Measurements from ENCODE around the gene PPM1L. TPM values are rescaled to one million over a fixed set of nuclear protein-coding genes. Genes with fewer than 3 reads are reported as not detected.

The PPM1L gene
- polyA plus RNA-seq, 1 donor (not counting 4 experiments of a cell fraction or from before 2014, with no cell fraction given): 0.58 TPM

- no peak overlapping the region for H3K4me2 ChIP-seq (ENCODE audit: control insufficient read depth, extremely low read depth, insufficient read depth, low read depth, low read length)
- no peak for TF ChIP-seq CTCF (optimal IDR thresholded peaks at IDR 0.05 in 1 of 3, IDR thresholded peaks at IDR 0.05 in 1 of 3, conservative IDR thresholded peaks at IDR 0.05 in 1 of 3; ENCODE audit: extremely low read depth in 1 of 3, insufficient read depth in 2 of 3, low read length in 3 of 3)
- no peak for TF ChIP-seq EZH2 (IDR thresholded peaks at IDR 0.05; ENCODE audit: low read length)
- H3K36me3 ChIP-seq (ENCODE audit: control insufficient read depth in 2 of 2, extremely low read depth in 1 of 2, insufficient read depth in 2 of 2, low read length in 2 of 2): no peaks in the 10 kb centered on the region
- FAIRE-seq (no peak), DNase-seq (ENCODE audit: low read depth, low spot score) (no peak)
- no peak overlapping the region for H3K4me3 ChIP-seq (ENCODE audit: control insufficient read depth in 2 of 3, extremely low read depth in 1 of 3, insufficient read depth in 2 of 3, low read depth in 1 of 3, low read length in 3 of 3)
- no peak overlapping the region for H3K9ac ChIP-seq (ENCODE audit: control insufficient read depth, extremely low read depth, insufficient read depth, low read length)
- dilution Hi-C loops (cut with MboI; ENCODE audit: extremely low pct_ligation_motif_present, low sequenced_read_pairs): no loop called here
- H4K20me1 ChIP-seq (ENCODE audit: control insufficient read depth, extremely low read depth, insufficient read depth, low read length): no peaks in the 10 kb centered on the region
- no peak overlapping the region for H3K27ac ChIP-seq (ENCODE audit: control insufficient read depth, insufficient read depth, low read length)
- H3K9me1 ChIP-seq (ENCODE audit: control insufficient read depth, extremely low read depth, insufficient read depth, low read length): no peaks in the 10 kb centered on the region
- no peak overlapping the region for H2AFZ ChIP-seq (ENCODE audit: control insufficient read depth, low read length)
- no peaks in the 10 kb centered on the region for H3K27me3 ChIP-seq (ENCODE audit: control insufficient read depth, extremely low read depth, insufficient read depth, low read length)
- H3K9me3 ChIP-seq (ENCODE audit: control insufficient read depth, low read depth, low read length): no peaks in the 10 kb centered on the region
- H3K79me2 ChIP-seq (ENCODE audit: control insufficient read depth, insufficient read depth, low read length): no peaks in the 10 kb centered on the region
- no peaks in the 10 kb centered on the region for H3K4me1 ChIP-seq (ENCODE audit: control insufficient read depth, extremely low read depth, insufficient read depth, low read length)
Observed at GRCh38 chr3:161014843-161015749, 259.1 kb downstream of the PPM1L start.

DNA sequence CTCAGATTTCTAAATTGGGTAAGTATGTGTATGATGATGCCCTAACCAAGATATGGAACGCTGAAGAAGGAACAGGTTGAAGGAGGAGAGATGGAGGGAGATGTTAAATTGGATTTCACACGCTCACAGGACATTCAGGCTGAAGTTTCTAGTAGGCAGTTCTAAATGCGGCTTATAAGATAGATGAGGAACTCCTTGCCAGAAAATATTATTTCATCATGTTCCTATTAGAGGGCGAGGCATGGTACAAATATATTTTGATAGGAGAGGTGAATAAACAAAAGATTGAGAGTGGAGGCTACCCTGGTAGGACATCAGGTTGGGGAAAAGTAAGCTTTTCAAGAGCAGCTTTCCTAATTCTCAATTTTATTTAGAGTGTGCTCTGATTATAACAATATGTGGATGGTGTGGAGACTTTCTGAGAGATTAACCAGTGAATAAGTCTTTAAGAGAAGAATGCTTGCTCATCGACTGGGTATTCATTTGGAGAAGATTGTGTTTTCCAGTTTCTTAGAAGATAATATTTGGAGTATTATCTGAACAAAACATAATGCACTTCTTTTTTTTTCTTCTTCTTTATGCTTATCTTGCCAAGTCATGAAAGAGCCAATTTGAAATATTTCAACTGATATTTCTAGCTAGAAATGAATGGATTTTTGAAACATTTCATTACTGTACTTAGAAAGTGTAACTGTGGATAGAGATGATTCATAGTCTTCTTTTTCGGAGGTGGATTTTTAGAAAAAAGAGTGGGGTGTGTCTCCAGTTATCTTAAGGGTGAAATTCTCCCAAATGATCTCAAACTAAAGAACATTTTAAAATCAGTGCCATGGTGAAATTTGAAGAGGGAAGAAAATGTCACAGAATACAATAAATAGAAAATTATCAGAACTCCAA is 260.6 kb downstream of the PPM1L start:
- no peak overlapping the region for H3K4me2 ChIP-seq (ENCODE audit: control insufficient read depth, extremely low read depth, insufficient read depth, low read depth, low read length)
- no peaks in the 10 kb centered on the region for H3K27me3 ChIP-seq (ENCODE audit: control insufficient read depth, extremely low read depth, insufficient read depth, low read length)
- H3K9me1 ChIP-seq (ENCODE audit: control insufficient read depth, extremely low read depth, insufficient read depth, low read length): no peaks in the 10 kb centered on the region
- H3K4me1 ChIP-seq (ENCODE audit: control insufficient read depth, extremely low read depth, insufficient read depth, low read length): no peaks in the 10 kb centered on the region
- H3K79me2 ChIP-seq (ENCODE audit: control insufficient read depth, insufficient read depth, low read length): no peaks in the 10 kb centered on the region
- no peak for FAIRE-seq
- H3K36me3 ChIP-seq (ENCODE audit: control insufficient read depth in 2 of 2, extremely low read depth in 1 of 2, insufficient read depth in 2 of 2, low read length in 2 of 2): no peaks in the 10 kb centered on the region
- no peak overlapping the region for H2AFZ ChIP-seq (ENCODE audit: control insufficient read depth, low read length)
- no peaks in the 10 kb centered on the region for H3K9me3 ChIP-seq (ENCODE audit: control insufficient read depth, low read depth, low read length)
- H3K27ac ChIP-seq (ENCODE audit: control insufficient read depth, insufficient read depth, low read length): no peak overlapping the region
- TF ChIP-seq EZH2 (IDR thresholded peaks at IDR 0.05; ENCODE audit: low read length): no peak
- TF ChIP-seq CTCF (optimal IDR thresholded peaks at IDR 0.05 in 1 of 3, IDR thresholded peaks at IDR 0.05 in 1 of 3, conservative IDR thresholded peaks at IDR 0.05 in 1 of 3; ENCODE audit: extremely low read depth in 1 of 3, insufficient read depth in 2 of 3, low read length in 3 of 3): no peak
- no peaks in the 10 kb centered on the region for H4K20me1 ChIP-seq (ENCODE audit: control insufficient read depth, extremely low read depth, insufficient read depth, low read length)
- DNase-seq (ENCODE audit: low read depth, low spot score): no peak
- dilution Hi-C loops (cut with MboI; ENCODE audit: extremely low pct_ligation_motif_present, low sequenced_read_pairs): no loop called here
- H3K4me3 ChIP-seq (ENCODE audit: control insufficient read depth in 2 of 3, extremely low read depth in 1 of 3, insufficient read depth in 2 of 3, low read depth in 1 of 3, low read length in 3 of 3): no peak overlapping the region
- no peak overlapping the region for H3K9ac ChIP-seq (ENCODE audit: control insufficient read depth, extremely low read depth, insufficient read depth, low read length)

All from keratinocyte (primary cell).